ENCODE data around the gene LRRC41.
"Not testable (repeated sequence)": the region's sequence is repeated elsewhere in the genome, so short reads cannot be mapped to it uniquely, and the experiment has no call there.

Gene LRRC41, protein sequence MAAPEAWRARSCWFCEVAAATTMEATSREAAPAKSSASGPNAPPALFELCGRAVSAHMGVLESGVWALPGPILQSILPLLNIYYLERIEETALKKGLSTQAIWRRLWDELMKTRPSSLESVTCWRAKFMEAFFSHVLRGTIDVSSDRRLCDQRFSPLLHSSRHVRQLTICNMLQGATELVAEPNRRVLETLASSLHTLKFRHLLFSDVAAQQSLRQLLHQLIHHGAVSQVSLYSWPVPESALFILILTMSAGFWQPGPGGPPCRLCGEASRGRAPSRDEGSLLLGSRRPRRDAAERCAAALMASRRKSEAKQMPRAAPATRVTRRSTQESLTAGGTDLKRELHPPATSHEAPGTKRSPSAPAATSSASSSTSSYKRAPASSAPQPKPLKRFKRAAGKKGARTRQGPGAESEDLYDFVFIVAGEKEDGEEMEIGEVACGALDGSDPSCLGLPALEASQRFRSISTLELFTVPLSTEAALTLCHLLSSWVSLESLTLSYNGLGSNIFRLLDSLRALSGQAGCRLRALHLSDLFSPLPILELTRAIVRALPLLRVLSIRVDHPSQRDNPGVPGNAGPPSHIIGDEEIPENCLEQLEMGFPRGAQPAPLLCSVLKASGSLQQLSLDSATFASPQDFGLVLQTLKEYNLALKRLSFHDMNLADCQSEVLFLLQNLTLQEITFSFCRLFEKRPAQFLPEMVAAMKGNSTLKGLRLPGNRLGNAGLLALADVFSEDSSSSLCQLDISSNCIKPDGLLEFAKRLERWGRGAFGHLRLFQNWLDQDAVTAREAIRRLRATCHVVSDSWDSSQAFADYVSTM

DNA sequence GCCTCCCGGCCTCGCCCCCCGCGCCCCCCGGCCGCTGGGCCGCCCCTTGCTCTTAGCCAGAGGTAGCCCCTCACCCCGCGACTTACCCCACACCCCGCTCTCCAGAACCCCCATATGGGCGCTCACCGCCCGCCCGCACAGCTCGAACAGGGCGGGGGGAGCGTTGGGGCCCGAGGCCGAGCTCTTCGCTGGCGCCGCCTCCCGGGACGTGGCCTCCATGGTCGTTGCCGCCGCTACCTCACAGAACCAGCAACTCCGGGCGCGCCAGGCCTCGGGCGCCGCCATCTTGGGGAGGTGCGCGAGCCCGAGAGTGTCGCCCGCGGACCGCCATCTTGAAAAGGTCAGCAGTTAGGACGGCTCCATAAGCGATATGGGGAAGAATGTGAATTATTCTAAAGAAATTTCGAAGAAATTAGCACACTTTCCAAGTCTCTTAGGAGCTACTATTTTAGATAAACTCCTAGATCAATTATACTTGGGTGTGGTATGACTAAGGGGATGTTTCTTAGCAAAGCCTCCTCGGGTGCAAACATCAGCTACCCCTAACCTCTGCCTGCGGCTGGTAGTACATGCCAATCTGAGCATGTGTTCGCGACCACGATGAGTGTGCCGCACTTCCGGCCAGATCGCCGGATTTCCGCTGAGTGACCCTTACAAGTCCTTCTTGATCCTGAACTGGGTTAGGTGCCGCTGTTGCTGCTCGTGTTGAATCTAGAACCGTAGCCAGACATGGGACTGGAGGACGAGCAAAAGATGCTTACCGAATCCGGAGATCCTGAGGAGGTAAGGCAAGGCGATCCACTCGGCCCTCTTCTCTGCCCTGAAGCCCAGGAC is at the start of gene LRRC41, which contains the start of gene UQCRH:
TSS of gene LRRC41 (minus strand) at position 579 of the 834 bp plus-strand sequence. CDS start at position 285, 294 bp downstream.
TSS of gene UQCRH (plus strand) at position 661 of the 834 bp plus-strand sequence. CDS start at position 730, 69 bp downstream.
- peak; percentile 92 to 95 for DNase-seq

DNA sequence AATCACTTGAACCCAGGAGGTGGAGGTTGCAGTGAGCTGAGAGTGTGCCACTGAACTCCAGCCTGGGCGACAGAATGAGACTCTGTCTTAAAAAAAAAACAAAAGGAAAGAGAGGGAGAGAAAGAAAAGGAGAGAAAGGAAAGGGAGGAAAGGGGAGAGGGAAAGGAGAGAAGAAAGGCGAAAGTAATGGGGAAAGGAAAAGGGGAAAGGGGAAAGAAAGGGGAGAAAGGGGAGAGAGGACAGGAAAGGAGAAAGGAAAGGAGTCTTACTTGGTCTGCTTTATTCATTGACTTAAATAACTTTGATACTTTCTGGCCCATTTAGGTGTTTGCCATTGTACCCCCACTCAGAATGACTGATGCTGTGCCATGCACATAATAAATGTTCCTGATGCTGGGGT is 48.9 kb upstream of the LRRC41 start:
- DNase-seq: no peak

DNA sequence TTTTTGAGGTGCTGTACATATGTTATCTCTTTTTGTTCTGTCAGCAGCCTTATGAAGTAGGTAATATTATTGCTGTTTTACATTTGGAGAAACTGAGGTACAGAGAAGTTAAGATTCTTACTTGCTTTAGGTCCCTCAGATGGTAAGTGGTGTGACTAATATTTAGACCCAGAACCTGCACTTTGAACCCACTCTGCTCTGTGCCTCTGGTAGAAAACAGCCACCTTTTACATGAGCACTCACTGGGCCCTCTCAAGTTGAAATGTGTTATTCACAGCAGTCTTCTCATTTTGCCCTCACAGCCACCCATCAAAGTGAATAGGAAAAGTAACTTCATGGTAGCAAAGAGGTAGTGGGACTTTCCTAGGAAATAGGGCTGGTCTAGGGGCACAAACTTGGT is 41.9 kb upstream of the LRRC41 start:
- no peak for DNase-seq

DNA sequence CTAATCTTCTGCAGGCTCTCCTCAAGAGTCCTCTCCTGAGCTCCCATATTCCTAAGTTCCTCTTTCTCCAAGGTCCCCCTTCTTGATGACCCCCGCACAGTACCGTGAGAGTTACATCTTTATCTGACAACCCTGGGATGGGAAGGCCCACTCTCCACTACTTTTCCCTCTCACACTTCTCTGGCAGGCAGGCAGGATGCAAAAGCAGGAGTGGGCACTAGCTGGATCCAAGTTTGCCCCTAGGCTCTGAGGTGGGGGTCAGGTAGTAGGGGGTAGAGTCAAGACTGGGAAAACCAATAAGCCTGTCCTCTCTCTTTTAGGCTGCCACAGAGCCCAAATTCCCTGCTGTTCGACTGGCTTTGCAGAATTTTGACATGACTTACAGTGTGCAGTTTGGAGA is 41.1 kb upstream of the LRRC41 start:
- no peak for DNase-seq

DNA sequence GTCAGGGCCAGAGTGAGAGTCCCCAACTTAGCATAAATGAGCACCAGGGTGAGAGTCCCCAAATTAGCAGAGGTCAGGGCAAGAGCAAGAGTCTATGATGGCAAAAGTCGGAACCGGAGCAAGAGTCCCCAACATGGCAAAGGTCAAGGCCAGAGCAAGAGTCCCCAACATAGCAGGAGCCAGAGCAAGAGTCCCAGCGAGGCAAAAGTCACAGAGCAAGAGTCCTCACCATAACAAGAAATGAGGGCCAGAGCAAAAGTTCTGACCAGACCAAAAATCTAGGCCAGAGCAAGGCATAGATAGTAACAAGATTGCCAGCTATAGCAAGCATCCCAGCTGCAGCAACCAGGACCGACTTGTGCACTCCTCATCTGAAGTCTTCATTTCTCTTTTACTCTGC is 40.3 kb upstream of the LRRC41 start:
- no peak for DNase-seq

DNA sequence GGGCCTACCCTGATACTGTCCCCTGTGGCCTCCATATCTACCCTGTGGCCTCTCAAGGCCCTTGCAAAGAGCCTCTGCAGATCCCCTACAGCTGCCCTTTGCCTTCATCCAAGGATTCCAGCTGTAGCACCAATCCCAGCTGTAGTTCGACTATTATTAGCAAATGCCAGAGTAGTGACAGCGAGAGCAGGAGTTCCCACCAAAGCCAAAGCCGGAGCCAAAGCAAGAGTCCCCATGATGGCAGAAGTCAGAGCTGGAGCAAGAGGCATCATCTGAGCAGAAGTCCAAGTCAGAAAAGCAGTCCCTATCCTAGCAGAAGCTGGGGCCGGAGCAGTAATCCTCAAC is 39.9 kb upstream of the LRRC41 start:
- DNase-seq: no peak

DNA sequence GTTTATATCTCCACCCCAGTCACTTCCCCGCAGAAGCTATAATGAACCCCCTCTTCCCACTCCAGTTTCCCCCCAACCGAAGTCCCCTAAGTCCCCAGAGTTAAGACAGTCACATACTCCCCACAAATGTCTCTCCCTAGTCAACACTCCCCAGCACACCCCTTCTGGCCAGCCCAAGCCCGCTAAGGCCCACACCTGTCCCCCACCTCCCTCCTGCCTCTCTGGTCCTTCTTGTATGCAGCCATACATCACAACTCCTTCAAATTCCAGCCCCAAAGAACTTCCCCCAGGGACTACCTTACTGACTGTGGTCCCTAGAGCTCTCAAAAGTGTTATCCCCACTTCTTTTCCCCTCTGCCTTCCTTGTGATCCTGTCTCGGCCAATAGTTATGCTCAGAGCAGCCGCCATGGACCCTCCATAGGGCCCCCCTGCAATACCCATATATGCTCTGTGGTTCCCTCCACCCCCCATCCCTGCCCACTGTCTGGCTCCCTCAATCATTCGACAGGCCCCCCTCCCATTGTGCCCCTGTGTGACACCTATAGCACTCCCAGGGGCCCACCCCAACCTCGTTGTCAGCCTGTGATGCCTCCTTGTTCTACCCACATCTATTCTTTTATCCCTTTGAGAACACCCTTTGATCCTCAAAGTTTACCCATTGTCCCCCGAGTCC is 39.4 kb upstream of the LRRC41 start:
- DNase-seq: no peak

DNA sequence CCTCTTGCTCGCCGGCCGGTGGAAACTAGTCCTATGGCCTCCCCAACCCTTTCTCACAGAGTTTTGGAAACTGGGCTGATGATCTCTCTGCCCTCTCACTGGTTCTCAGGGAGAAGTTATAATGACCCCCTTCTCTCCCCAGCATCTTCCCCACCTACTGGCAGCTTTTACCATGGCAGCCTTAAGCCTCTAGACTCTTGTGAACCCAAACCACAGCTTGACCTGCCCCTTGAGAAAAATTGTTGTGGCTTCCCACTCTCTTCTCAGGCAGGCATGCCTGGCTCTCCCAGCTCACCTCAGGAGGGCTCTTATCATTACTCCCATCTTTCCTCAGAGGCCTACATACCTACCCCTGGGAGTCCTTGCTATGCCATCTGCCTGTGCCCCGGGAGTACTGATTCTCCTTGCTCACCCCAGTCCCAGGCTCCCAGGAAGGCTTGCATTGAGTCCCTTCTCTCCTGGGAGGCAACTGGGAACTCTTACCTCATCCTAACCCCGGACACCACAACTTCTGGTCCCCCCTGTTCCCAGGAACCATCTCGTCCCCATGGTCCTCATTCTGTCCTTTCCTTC is 38.8 kb upstream of the LRRC41 start:
- no peak for DNase-seq

DNA sequence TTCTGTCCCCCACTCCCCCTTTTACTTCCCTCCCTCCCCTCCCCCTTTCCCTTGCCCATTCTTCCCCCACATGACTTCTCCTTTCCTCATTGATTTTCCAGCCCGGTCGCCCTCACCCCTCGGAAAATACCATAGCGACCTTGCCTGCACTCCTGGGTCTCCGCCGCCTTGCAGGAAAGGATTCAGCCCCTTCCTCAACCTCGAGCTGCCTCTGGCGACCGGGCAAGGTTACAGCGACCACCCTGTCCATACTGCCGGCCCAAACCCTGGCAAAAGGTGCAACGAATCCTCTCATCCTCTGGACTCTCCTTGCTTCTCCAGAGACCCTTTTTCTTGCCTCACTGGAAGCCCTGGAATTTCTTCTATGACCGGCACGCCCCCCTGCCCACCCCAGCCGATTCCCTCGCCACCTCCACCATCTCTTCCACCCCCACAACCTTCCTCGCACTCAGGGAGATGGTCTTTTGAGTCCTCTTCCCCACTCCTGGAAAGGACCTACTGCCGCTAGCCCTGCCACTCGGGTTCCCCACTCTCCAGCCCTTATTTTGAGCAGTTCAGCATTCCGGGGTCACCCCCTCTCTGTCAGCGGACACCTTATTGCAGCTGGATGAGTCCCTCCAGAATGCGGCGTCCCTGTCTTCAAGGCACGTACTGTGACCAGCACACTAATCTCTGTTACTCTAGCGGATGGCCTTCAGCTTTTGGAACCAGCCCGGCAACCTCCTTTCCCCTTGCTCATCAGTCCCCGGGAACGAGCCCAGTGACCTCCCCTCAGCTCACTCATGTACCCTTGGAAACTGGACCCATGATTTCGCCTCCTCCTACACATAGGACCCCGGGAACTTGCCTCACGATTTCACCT is 38.0 kb upstream of the LRRC41 start:
- DNase-seq: no peak

DNA sequence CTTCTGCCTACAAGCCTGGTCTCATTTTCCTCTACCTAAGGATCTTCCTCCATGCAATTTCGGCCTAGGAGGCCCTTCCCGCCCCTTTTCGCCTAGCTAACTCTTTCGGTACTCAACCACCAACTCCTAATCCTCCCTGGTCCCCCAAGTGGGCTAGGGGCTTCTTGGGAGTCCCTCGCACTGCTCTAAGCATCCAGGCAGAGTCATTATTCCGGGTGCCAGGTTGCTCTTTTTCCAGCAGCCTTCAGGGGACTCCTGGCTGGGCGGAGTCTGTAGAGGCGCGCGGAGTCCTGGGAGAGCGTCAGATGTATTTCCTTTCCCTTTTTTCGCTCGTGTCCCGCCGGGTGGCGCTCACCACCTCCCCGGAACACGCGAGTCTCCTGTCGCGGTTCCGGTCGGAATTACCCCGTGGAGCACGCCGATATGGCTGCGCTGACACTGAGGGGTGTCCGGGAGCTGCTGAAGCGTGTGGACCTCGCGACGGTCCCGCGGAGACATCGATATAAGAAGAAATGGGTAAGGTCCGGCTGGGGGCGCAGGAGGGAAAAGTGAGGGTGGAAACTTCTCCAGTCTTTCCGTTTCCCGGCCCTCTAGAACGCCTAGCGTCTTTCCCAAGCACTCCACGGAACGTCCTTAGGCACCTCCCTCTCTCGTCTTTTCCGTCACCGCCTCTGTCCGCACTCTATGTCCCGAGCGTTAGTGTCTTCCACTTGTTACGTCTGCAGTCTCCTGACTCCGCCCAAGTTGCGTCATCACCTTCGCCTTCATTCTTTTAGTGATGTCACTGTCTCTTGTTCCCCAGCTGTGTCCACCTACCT is 37.2 kb upstream of the LRRC41 start, which contains the start of gene NSUN4:
TSS of gene NSUN4 (plus strand) at position 404 of the 818 bp plus-strand sequence. CDS start at position 424, 20 bp downstream.
- DNase-seq: peak; percentile 87 to 89

DNA sequence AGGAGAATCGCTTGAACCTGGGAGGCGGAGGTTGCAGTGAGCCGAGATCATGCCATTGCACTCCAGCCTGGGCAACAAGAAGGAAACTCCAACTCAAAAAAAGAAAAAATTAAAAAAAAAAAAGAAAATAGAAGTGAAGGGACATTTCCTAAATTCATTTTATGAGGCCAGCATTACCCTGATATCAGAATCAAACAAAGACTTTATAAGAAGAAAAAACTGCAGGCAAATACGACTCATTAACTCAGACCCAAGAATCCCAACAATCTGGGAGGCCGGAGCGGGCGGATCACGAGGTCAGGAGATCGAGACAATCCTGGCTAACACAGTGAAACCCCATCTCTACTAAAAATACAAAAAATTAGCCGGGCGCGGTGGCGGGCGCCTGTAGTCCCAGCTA is 34.0 kb upstream of the LRRC41 start:
- not testable (repeated sequence) for DNase-seq

DNA sequence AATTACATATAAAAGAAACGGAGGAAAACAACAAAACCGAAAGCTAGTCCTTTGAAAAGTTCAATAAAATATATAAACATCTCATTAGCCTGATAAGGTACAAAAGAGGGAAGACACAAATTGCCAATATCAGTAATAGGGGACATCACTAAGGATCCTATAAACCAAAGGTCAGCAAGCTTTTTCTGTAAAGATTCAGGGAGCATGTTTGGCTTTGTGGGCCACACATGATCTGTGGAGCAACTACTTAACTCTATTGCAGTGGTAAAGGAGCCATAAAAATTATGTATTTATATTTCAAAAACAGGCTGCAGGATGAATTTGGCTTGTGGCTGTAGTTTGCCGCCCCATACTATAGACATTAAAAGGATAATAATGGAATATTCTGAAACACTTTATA is 31.7 kb upstream of the LRRC41 start:
- no peak for DNase-seq

DNA sequence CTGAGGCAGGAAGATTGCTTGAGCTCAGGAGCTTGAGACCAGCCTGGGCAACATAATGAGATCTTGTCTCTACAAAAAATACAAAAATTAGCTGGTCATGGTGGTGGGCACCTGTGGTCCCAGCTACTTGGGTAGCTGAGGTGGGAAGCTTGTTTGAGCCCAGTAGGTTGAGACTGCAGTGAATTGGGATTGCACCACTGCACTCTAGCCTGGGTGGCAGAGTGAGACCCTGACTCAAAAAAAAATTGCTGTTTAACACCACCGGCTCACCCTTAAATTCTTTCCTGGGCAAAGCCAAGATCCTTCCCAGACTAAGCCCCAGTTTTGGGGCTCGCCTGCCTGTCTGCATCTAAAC is 30.6 kb upstream of the LRRC41 start:
- no peak for DNase-seq

DNA sequence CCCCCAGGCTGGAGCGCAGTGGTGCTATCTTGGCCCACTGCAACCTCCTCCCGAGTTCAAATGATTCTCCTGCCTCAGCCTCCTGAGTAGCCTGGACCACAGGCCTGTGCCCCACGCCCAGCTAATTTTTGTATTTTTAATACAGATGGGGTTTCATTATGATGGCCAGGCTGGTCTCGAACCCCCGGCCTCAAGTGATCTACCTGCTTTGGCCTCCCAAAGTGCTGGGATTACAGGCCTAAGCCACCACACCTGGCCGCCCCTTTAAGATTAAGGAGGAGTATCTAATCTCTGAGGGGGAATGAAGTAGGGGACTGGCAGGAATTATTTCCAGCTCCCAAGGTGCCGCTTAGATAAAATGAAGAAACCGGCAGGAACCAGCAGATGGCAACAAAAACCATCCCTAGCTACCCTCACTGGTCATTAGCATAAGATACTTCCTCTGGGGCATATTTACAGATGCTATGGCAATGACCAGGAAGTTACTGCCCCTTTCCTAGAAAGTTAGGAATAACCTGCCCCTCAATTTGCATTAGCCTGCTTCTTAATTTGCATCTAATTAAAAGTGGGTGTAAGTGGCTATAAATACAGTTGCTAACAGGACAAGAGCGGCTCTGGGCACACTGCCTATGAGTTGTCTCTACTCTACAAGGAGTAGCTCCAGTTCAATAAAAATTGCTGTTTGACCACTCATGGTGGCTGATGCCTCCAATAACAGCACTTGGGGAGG is 30.0 kb upstream of the LRRC41 start:
- peak; percentile 6 to 34 for DNase-seq

DNA sequence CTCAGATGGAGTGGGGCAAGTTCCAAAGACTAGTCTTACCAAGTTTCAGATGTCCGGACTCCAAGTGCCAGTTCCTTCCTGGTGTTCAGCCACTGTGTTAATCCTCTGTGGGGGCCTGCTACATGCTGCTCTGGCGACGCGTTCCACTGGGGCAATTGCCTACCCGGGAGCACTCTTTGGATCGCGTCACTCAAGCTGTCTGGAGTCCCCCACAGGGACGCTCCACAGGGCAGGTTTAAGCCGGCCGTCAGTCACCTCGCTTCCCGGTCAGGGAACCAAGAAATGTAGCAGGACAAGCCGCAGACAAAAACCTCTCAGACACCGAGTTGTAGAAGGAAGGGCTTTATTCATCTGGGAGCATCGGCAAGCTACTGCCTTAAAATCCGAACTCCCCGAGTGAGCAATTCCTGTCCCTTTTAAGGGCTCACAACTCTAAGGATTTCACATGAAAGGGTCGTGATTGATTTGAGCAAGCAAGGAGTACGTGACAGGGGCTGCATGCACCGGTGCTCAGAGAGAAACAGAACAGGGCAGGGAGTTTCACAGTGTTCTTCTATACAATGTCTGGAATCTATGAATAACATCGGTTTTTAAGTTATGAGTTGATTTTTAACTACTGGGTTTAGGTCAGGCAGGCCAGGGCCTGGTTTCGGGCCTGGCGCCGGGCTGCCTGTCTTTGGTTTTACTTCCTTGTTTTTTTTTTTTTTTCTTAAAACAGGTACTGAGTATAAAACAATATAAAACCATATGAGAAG is 28.5 kb upstream of the LRRC41 start:
- not testable (repeated sequence) for DNase-seq

DNA sequence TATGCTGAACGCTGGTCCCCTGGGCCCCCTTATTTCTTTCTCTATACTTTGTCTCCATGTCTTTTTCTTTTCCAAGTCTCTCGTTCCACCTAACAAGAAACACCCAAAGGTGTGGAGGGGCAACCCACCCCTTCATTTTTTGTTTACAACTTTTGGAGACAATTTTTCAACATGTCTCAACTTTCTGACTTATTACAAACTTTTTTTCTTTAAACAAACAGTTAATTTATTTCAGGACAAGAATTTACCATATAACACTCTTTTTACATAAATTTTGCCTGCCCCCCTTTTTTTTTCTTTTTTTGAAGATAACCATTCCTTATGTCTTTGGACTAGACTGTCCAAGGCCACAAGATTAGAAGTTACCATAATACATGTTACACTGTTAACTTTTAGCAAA is 27.0 kb upstream of the LRRC41 start:
- DNase-seq: not testable (repeated sequence)

DNA sequence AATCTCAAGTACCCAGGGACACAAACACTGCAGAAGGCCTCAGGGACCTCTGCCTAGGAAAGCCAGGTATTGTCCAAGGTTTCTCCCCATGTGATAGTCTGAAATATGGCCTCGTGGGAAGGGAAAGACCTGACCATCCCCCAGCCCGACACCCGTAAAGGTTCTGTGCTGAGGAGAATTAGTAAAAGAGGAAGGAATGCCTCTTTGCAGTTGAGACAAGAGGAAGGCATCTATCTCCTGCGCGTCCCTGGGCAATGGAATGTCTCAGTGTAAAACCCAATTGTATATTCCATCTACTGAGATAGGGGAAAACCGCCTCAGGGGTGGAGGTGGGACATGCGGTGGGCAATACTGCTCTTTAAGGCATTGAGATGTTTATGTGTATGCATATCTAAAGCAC is 26.4 kb upstream of the LRRC41 start:
- DNase-seq: not testable (repeated sequence)

DNA sequence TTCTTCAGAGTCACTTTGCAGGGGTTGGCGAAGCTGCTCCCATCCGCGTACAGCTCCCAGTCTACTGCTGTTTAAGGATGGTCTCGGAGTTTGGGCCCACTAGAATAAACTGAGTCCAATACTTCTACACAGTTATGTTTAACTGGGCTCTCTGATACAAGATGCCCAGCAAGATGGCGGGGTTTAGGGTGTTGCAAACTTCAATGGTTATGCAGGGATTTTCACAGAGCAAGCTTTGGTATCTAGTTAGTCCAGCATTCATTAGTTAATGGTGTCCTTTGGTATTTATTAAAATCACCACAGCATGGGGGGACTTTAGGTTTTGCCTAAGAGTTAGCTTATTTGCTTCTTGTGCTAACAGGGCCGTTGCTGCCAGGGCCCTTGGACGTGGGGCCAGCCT is 24.8 kb upstream of the LRRC41 start:
- not testable (repeated sequence) for DNase-seq
